Activated T-cell treated with anti-CD3 and anti-CD28 coated beads, Interleukin-2, amount 50 U/mL, for 4 hours (primary cell): ENCODE data around the gene EVX1. TPM values are rescaled to one million over a fixed set of nuclear protein-coding genes. Genes with fewer than 3 reads are reported as not detected.

Experiments
- ATAC-seq, 2 donors: fragments of 200-7000 bp; cut with Tn5 transposase; one replicate each; pipeline ENCODE4 v1.10.0; 2021
- DNase-seq: peaks from one replicate; pipeline ENCODE4 v3.0.0-alpha.2; 2020
- H3K27me3 Mint-ChIP-seq: one replicate; pipeline ENCODE4 v1.8.0; 2021; ENCODE audit warnings: low read depth, mixed read lengths
- H3K36me3 Mint-ChIP-seq: one replicate; pipeline ENCODE4 v1.8.0; 2022; ENCODE audit warnings: mixed read lengths; ENCODE audit not compliant: insufficient read depth
- H3K4me1 Mint-ChIP-seq: one replicate; pipeline ENCODE4 v1.8.0; 2021; ENCODE audit warnings: low read depth, mixed read lengths
- H3K4me3 Mint-ChIP-seq: one replicate; pipeline ENCODE4 v1.8.0; 2021; ENCODE audit warnings: mild to moderate bottlenecking, moderate library complexity, mixed read lengths
- H3K9me3 Mint-ChIP-seq: one replicate; pipeline ENCODE4 v1.8.0; 2021; ENCODE audit warnings: mixed read lengths
- total RNA-seq, 3 donors: library from RNA; stranded (reverse); gene quantifications; one replicate each; pipeline ENCODE4 v1.2.1, GENCODE V29; 2021

The EVX1 gene
- total RNA-seq, 3 donors from 2014 or later, result not detected

- H3K9me3 Mint-ChIP-seq, result no peaks in the 10 kb centered on the region
- DNase-seq (no peak), ATAC-seq (no peak)
- peaks cover 85% of the 10 kb centered on the region for H3K27me3 Mint-ChIP-seq
- no peaks in the 10 kb centered on the region for H3K36me3 Mint-ChIP-seq
- H3K4me1 Mint-ChIP-seq, result peaks cover 34% of the 10 kb centered on the region
- H3K4me3 Mint-ChIP-seq, result no peak overlapping the region
These were observed 40.4 kb upstream of the EVX1 start for GRCh38 chr7:27202018-27202861.

GRCh38 chr7:27202862-27203134 is 39.8 kb upstream of the EVX1 start:
- DNase-seq (no peak), ATAC-seq (no peak)
- Mint-ChIP-seq H3K4me3 (no peak overlapping the region), H3K36me3 (no peaks in the 10 kb centered on the region), H3K4me1 (peaks cover 34% of the 10 kb centered on the region), H3K9me3 (no peaks in the 10 kb centered on the region), H3K27me3 (peaks cover 85% of the 10 kb centered on the region)

- Mint-ChIP-seq H3K36me3 (no peaks in the 10 kb centered on the region), H3K4me3 (no peak overlapping the region), H3K9me3 (no peaks in the 10 kb centered on the region), H3K4me1 (peaks cover 30% of the 10 kb centered on the region), H3K27me3 (peaks cover 82% of the 10 kb centered on the region)
- DNase-seq, result no peak
- no peak for ATAC-seq
These were observed 39.1 kb upstream of the EVX1 start for GRCh38 chr7:27203365-27203953.

DNA sequence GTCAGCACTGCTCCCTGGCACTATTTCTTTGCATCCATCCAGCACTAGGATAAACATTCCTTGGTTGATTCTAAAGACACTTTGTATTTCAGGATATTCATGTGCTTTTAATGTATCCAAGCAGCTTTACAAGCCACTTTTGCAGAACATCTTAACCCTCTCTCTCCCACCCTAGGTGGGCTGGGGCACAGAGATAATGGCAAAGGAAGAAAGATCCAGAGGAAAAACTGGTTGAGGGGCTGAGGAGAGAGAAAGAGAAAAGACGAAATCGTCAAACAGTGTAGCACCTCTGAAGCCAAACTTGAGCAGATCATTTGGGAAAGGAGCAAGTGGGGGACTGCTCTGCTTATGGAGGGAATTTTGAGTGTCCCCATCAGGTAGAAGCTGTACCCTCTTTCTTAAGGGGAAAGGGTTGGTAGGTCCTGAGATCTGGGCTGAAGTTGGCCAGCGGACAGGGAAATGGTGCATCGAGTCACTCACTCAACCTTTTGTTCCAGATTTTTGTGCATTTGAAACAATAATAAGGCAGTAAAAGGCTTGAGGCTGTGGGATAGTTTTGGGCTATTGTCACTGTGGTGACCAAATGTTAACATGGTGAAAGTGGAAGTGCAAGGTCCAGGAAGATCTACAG is 38.5 kb upstream of the EVX1 start:
- no peaks in the 10 kb centered on the region for H3K9me3 Mint-ChIP-seq
- no peaks in the 10 kb centered on the region for H3K36me3 Mint-ChIP-seq
- DNase-seq (no peak), ATAC-seq (no peak)
- no peak overlapping the region for H3K4me3 Mint-ChIP-seq
- peaks cover 82% of the 10 kb centered on the region for H3K27me3 Mint-ChIP-seq
- peaks cover 28% of the 10 kb centered on the region for H3K4me1 Mint-ChIP-seq

- no peaks in the 10 kb centered on the region for H3K9me3 Mint-ChIP-seq
- ATAC-seq (no peak), DNase-seq (no peak)
- peaks cover 89% of the 10 kb centered on the region for H3K27me3 Mint-ChIP-seq
- peaks cover 27% of the 10 kb centered on the region for H3K4me1 Mint-ChIP-seq
- no peak overlapping the region for H3K4me3 Mint-ChIP-seq
- H3K36me3 Mint-ChIP-seq, result no peaks in the 10 kb centered on the region
These were observed 37.7 kb upstream of the EVX1 start for GRCh38 chr7:27204851-27205322.

DNA sequence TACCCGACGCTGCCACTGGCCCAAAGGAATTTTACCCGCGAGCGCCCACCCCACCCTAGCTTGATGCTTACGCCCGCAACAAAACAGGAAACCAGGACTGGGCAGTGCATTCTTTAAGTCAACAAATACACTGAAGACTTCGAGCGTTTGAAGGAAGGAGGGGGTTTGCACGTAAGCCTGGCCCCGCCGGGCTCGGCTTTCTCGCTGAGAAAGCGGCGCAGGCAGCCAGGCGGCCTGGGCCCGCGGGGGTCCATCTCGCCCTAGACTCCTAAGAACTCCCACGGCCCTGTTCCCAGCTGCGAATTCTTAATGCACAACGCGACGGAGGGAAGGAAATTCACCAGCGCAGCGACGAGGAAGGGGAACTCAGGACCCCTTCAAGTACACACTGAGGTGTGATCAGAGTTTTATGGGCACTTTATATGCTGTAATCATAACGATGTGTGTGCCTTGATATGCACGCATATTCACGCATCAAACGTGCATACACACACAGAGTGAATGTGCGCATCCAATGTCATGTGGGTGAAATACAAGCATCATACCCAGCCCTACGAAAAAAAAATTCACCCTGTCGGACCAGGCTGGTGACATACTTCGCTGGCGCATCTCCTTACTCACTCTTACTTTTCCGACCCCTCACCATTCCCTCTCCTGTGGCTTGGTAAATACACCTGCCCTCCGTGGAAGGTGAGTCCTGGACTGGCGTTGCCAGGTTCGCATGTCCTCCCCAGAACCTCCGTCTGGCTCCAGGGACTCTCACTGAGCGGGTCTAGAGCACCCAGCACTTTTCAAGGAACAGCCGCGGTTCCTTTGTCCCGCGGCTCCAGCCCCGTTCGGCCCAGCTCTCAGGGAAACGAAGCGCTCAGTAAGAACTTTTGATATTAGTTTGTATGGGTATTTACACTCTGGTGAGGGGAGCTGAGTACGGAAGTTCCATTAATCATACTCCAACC is 37.0 kb upstream of the EVX1 start:
- Mint-ChIP-seq H3K4me3 (no peak overlapping the region), H3K27me3 (peaks cover 92% of the 10 kb centered on the region), H3K9me3 (no peaks in the 10 kb centered on the region), H3K4me1 (peaks cover 28% of the 10 kb centered on the region), H3K36me3 (no peaks in the 10 kb centered on the region)
- ATAC-seq, result no peak
- DNase-seq, result no peak

DNA sequence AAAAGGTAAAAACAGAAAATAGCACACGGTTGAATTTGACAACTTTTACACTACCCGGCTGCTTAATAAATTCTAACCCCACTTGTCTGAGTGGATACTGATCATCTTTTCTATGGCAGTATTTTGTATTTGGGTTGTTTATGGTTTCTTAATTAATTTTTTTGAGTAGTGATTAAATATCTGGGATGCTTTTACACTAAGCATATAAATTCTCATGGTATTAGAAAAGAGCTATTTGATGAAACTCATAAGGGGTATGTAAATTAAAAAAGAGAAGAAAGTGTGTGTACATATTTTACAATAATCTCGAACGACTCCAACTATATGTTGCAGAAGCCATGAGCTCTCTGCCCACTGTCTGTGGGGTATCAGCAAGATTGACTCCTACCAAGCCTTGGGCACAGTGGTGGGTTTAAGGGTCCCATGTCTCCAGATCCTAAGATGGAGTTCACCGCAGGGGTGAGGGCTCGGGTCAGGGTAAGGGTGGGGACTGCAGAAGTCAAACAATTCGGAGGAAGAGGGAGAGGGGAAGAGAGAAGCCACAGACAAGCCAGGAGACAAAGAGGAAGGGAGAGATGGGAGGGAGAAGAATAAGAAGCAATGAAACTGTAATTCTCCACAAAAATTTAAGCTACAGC is 35.1 kb upstream of the EVX1 start:
- ATAC-seq (no peak), DNase-seq (no peak)
- Mint-ChIP-seq H3K9me3 (no peaks in the 10 kb centered on the region), H3K4me3 (no peak overlapping the region), H3K36me3 (no peaks in the 10 kb centered on the region), H3K27me3 (peaks cover 92% of the 10 kb centered on the region), H3K4me1 (peaks cover 19% of the 10 kb centered on the region)

DNA sequence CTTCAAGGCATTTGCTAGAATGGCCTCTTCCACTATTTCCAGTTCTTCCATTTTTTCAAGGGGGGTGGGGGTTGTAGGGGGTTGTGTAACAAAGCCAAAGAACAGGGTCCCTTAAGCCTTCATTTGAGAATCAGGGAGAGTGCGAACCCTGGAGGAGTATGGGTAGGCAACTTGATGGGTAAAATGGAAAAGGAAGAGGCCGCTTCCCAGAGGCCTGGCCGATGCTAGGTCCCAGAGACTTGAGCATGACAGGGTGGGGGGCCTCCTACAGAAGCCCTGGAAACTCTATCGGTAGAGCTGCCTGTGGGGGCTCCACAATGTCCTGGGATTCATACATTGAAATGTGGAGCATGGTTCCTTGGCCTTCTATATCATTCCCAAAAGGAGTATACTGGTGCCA is 33.6 kb upstream of the EVX1 start:
- no peak overlapping the region for H3K4me3 Mint-ChIP-seq

DNA sequence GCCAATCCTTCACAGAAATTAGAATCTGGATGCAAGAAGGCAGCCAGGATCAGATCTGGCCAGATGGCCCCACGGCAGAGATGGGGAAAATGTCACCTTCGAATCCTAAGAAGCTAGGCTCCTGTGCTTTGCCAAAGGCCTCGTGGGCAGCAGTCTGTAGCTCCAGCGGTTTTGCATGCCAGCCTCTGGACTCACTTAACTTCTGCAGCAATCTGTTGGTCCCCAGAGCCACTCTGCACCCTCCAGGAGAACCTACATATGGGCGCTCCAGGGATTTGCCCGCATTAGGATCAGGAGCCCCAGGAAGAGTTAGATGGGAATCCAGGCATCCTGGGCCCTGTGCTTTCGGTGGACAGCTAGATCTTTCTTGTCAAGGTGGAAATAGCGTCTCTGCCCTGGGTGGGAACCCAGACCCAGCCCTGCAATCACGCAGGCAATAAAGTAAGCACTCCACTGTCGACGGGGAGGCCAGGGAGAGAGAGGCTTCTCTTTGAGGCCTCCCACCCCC is 32.6 kb upstream of the EVX1 start:
- Mint-ChIP-seq H3K4me1 (peaks cover 14% of the 10 kb centered on the region), H3K9me3 (no peaks in the 10 kb centered on the region), H3K4me3 (peak overlapping the region; percentile 40), H3K27me3 (peaks cover 91% of the 10 kb centered on the region), H3K36me3 (no peaks in the 10 kb centered on the region)
- DNase-seq (no peak), ATAC-seq (no peak)

More for the DNA sequence above, 33.6 kb upstream of the EVX1 start:
- no peaks in the 10 kb centered on the region for H3K9me3 Mint-ChIP-seq
- H3K36me3 Mint-ChIP-seq, result no peaks in the 10 kb centered on the region
- H3K4me1 Mint-ChIP-seq, result peaks cover 19% of the 10 kb centered on the region
- peaks cover 92% of the 10 kb centered on the region for H3K27me3 Mint-ChIP-seq
- no peak for DNase-seq
- ATAC-seq, result no peak

- Mint-ChIP-seq H3K4me1 (peaks cover 11% of the 10 kb centered on the region), H3K36me3 (no peaks in the 10 kb centered on the region), H3K27me3 (peaks cover 92% of the 10 kb centered on the region), H3K4me3 (peak overlapping the region; percentile 40), H3K9me3 (no peaks in the 10 kb centered on the region)
- DNase-seq (no peak), ATAC-seq (peak; percentile 60 to 65)
These were observed 32.0 kb upstream of the EVX1 start for GRCh38 chr7:27210441-27211083.

DNA sequence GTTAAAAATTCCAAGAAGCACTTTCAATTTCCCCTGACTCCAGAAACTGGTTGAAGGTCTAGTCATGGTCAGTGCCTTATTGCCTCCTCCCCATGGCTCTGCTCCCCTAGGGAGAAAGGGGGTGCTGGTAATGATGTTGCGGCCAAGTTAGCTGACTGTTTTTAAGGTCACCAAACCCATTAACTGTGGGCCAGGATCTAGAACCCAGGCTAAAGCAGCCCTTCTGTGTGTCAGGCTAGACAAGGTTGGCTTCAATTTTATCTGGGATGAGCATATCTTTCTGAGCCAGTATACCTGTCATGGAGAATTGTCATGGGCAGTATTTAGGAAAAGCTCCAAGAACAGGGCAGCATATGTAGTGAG is 31.5 kb upstream of the EVX1 start:
- Mint-ChIP-seq H3K4me3 (no peak overlapping the region), H3K36me3 (no peaks in the 10 kb centered on the region), H3K9me3 (no peaks in the 10 kb centered on the region), H3K4me1 (peaks cover 9% of the 10 kb centered on the region), H3K27me3 (peaks cover 92% of the 10 kb centered on the region)
- ATAC-seq, result no peak
- DNase-seq, result no peak

- ATAC-seq (no peak), DNase-seq (no peak)
- Mint-ChIP-seq H3K4me3 (no peak overlapping the region), H3K4me1 (peaks cover 9% of the 10 kb centered on the region), H3K27me3 (peaks cover 94% of the 10 kb centered on the region), H3K9me3 (no peaks in the 10 kb centered on the region), H3K36me3 (no peaks in the 10 kb centered on the region)
These were observed 30.8 kb upstream of the EVX1 start for GRCh38 chr7:27211764-27212204.
